Inferior parietal cortex (tissue), 1 donor: ENCODE data around the gene CFAP73.
"Not testable (repeated sequence)": the region's sequence is repeated elsewhere in the genome, so short reads cannot be mapped to it uniquely, and the experiment has no call there.

ENCODE experiments used
- DNase-seq: peaks from one replicate; pipeline ENCODE4 v3.0.0-alpha.2; 2016; ENCODE audit errors: extremely low spot score

The CFAP73 gene

DNA sequence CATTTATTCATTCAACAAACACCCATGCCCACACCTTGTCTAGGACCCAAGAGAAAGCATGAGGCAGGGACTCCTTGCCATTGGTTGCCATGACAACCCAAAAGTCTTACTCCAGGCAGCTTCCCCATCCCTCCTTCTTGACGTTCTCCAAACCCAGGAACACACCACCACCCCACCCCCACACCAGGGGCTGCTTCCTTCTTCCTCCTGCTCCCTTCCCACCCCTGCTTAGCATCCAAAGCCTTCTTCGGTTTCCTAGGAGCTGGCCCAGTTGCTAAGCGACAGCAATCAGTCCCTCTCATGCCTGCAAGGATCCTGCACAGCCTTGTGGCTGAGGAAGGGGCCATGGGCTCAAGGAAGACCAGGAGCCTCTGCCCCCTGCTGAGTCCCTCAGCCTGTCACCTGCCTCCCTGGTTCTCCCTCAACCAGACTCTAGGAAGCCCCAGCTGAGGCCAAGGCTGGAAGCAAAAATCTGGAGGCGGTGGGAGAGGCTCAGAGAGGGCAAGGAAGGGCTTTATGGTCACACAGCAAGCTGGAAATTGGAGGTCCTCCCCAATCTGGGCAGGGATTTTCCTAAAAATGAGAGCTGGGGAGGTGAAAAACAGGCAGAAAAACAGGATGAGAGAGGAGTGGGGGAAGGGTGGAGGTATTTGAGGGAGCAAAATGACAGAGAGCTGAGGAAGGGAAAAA, 29.4 kb upstream of the CFAP73 start:
- no peak for DNase-seq

DNA sequence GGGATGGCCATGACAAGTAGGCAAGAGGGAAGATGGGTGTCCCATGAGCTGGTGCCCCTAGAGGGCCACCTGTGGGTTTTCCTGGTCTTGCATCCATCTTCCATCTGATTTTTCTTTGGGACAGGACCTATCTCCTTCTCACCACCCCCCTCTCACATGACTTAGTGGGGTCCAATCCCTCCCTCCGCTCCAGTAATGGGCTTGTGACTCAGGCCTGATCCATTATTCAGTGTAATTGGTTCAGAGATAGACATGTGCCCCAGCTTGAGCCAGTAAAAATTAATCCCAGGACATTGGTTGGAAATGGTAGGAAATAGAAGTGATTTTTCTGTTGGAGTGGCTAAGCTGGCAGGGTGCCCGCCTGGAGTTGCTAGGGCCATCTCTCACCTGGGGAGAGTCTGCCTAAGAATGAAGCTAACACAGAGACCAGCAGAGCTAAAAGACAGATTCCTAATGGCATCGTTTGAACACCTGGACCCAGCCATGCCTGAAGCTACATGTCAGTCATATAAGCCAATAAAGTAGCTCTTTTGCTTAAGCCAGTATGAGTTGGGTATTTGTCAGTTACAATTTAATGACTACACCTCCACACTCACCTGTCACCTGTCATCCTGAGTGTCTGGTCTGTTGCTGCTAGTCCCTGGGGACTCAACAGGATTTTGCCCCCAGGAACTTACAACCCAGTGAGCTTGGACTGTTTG, 28.7 kb upstream of the CFAP73 start:
- no peak for DNase-seq

DNA sequence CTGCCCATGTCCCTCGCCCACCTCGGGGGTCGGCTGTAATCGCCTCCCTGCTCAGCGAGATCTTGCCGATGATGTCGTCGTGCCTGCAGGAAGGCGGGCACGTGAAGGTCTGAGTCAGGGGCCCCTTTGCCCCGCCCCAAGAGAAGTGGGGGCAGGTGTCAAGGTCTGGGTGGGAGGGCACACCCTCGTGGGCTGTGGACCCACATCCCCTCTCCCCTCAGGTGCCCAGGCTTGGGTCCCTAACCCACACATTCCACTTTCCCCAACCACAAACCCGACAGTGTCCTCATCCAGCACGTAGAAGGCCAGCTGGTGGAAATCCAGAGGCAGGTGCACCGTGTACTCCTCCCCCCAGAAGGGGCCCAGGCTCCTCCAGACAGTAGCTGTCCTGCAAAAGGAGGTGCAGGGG, 21.7 kb upstream of the CFAP73 start:
- no peak for DNase-seq

DNA sequence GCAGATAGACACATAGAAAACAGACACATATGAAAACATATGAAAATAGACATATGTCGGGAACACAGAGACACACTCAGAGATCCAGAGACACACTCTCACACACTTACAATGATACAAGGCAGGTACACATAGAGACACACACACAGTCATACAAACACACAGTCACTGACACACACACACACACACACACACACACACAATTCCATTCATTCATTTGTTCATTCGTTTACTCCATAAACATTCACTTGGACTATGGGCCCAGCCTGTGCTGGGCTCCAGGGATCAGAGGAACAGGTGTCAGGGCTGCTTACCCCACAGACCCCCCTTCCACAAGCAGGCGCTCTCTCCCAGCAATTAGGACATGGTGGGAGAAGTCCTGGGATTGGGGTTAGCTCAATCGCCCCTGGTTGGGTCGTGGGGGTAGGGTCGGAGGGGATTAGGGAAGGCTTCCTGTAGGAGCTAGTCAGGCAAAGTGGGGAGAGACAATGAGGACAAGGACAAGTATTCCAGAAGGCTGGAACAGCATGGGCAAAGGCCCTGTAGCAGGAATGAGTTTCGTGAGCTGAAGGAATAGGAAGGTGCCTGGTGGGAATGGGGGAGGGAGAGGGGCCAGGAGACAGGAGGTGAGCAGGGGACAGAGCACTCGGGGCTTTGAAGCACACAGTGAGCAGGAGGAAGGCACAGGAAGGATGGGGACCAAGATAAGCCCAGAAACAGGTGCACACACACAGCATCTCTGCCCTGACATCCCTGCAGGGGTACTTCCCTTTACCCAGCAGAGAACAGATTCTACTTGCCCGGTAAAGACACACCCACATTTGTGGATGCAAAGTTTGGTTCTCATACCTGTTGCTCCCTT, 20.5 kb upstream of the CFAP73 start:
- no peak for DNase-seq

DNA sequence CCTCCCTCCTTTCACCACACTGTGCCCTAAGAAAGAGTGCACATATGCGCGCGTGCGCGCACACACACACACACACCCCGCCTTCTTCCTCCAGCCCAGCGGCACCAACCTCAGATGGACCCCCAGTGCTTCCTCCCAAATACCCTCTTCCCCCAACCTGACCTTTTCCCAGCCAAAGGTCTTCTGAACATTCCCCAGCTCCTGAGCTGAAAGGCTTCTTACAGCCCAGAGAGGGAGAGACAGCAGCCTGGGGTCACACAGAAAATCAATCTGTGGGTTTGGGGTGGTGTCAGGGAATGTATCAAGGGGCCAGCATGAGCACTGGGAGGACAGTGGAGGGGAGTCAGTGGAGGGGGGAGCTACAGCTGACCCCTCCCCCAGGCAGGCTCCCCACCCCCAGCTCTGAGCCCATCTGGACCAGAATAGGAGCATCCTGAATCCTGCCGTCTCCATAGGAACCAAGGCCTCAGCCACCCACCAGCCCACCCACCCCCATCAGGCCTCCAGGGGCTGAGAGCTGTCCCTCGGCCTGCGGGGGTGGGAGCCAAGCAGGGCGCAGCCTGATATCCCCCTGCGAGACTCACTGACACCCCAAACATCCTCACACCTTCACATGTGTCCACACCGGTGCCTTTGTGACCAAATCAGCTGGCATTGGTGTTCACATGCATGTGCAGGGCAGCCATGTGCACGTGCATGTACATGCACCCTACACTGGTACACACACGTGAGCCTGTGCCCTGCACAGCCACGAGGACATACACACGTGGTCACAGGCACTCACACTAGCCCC, 19.7 kb upstream of the CFAP73 start:
- no peak for DNase-seq

DNA sequence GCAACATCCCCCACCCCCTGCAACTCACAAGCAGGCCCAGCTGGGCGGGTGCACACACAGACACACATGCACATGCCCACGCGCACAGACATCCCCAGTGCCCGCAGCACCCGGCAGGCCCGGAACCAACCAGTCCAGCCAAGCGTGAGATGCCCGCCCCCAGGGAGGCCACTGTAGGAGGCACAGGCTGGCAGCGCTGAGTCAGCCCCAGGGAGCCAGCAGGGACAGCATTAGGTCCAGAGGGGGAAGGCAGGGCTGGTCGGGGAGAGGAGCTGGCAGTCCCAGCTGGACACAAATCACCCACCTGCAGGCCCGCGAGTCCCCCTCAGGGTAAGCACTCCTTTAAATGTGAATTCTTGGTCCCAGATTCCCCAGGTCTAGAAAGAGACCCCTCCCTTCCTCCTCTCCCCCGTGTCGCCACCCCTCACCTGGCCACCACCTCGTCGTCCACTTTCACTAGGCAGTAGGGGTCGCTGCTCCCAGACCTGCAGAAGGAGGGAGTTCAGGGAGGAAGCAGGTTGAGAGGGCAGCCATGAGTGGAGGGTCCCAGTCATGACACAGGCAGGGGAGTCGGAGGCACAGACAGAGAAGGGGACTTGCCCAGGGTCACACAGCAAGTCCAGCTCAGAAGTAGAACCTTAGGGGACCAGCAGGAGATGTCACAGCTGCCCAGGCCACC, 18.9 kb upstream of the CFAP73 start:
- no peak for DNase-seq

DNA sequence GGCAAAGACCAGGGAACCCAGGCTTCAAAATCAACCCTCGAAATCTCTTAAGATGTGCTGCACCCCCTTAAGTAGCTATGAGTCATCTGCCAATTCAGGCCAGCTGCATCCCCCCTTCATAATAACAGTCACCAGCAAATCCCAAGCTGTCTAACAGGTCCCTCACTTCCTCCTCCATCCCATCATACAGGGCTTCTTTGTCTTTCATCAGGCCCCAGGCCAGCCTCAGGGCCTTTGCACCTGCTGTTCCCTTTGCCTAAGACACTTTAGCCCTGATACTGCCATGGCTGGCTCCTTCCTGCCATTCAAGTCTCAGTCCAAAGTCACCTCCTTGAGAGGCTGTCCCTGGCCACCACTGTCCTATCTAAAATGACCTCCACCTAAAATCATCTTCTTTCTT, 18.0 kb upstream of the CFAP73 start:
- DNase-seq, result no peak

DNA sequence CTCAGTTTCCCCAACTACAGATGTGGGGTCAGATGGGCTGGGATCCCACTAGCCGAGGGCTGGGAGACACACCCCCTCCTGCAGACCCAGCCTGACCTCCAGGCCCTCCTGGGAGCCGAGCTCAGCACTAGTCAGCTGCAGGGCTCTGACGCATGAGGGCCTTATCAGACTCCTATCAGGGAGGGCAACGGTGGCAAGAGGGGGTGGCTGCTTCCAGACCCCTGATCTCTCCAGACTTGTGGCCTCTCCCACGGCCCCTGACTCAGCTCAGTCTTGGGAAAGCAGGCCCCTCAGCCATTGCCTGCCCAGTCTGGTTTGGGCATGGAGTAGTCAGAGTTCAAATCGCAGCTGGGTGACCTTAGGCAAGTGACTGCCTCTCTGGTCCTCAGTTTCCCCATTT, 16.5 kb upstream of the CFAP73 start:
- DNase-seq, result no peak

DNA sequence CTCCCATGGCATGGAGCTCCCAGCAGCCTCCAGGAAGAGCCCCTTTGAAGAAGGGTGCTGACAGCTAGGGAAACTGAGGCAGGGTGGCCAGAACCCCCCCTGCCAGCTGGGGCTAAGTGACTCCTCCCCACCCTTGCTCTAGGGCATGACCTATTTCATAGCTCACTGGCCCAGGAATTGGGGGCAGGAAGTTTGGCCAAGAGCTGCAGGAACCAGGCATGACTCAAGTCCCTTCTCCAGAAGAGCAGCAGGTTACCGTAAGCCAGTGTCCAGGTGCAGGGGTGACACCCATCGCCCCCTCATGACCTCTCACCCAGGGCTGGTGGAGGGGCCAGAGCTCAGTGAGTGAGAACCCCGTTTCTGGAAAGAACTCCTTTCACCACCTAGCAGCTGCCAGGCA, 15.9 kb upstream of the CFAP73 start:
- DNase-seq, result no peak

DNA sequence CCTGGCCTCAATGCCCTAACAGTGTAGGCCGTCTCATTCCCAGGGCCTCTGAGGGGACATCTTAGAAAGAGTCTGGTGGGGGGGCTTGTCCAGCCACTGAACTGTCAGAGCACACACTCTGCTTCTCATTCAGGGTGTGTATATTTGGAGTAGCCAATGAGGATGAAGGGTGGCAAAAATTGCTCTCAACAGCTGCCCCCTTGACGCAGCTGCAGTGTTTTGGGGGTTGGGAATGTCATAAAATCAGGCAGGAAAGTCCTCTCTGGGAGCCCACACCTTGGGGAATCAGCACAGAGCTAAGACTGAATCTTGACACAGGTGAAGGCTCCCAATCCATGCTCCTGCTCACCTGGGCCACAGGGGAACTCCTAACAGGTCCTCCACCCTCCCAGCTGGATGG, 15.5 kb upstream of the CFAP73 start:
- no peak for DNase-seq

DNA sequence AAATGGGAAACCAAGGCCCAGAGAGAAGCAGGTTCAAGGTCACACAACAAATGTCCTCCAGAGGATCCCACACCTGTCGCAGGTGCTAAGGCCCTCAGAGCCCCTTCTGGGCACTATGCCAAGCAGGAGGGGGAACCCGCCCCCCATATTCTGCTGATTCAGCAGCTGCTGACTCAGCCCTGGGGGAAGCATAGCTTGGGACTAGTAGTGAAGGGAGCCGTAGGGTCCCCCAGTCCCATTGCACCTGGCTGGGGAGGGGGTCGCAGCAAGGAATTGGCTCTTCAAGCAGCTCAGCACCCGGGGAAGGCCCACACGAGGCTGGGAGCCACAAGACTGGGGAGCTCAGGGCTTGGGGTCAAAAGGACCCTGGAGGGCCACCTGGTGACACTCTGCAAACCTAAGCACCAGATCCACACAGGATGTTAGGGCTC, 15.0 kb upstream of the CFAP73 start:
- no peak for DNase-seq

DNA sequence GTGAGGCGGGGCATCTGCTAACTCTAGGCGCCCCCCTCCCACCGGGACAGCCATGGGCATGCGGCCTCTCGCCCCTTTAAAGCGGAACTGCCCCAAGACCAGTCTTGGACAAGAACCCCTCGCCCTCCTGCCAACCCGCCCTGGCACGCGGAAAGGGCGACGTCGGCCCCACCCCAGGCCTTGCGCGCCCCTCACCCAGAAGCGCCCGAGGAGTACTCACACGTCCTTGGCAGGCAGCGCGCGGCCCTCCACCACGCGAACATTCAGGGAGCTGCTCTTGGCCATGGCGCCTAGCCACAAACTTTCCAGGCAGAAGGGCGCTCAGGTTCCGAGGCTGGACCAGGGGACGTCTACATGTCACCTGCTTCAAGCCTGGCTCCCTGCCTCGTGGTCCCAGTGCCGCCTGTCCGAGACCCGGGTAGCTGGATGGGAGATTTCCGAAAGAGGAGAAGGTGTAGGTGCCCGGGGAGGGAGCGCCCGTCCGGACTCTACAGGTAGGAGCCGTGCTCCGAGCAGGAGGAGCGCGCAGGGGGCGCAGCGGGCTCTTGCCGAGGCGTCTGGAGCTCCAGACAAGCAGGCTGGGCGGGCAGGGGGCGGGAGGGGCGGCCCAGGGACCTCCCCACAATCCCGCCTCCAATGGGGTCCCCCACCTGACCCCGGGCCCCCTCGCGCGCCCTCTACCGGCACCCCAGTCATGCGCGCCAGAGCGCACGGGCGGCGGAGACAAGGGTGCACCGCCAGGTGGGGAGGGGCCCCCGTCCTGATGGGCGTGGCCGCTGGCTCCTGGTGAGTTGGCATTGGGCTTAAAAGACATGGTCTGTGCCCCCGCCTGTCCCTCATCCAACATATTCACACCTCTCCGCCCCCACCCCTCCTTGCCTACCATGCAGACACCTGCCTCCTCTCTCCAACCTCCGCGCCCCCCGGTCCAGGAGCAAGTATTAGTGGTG, 14.1 kb upstream of the CFAP73 start, which contains the start of gene RASAL1:
TSS of gene RASAL1 (minus strand) at position 584 of the 950 bp plus-strand sequence. CDS start at position 285, 299 bp downstream.
- DNase-seq, result no peak

DNA sequence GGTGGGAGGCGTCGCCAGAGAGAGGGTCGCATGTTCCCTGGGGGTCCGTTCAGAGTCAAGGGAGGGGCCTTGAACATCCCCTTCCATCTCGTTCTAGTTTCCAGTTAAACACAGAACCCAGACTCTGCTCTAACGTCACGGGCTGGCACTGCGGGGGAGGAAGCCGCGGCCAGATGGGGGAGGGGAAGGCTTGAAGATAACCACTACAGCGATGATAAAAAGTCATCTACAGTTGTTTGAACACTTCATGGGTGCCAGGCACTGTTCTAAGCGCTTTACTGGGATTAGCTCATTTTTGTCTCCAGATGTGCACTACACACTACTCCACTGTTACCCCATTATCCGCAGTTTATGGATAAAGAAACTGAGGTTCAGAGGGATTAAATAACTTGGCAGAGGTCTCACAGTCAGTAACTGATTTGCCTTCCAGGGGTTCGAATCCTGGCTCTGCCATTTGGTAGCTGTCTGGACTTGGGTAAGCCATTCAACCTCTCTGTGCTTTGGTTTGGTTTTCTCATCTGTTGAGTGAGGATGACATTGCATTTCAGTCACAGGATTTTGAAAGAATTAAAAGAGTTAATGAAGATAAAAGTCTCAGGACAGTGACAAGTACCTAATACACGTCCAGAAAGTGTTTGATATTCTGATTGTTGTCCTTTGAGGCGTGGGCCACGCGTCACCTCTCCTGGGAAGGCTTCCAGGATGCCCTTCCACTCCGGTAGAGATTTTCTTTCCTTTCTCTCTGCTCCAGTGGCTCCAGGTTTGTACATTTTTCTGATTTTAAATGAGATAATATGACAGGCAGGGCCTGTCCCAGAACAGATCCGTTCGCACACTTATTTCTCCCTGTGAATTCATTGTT, 13.2 kb upstream of the CFAP73 start:
- peak; percentile 67 for DNase-seq

DNA sequence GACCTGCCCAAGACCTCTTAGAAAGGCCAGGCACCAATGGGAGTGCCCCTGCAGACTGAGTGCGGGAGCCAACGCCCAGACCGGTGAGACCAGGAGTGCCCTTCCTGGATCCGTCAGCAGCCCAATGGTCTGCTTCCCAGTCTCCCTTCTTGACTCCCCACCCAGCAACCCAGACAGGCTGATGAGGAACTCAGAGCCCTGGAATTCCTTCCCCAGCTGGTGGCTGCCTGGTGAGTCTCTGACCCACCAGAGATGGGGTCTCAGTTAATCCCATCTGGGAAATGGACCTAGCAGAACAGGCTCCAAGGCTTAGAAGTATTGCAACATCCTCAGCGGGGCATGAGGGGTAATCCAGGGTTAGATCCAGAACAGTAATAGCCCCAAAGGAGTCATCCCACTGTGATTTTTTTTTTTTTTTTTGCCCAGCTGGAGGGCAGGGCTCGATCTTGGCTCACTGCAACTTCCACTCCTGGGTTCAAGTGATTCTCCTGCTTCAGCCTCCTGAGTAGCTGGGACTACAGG, 12.5 kb upstream of the CFAP73 start:
- no peak for DNase-seq

DNA sequence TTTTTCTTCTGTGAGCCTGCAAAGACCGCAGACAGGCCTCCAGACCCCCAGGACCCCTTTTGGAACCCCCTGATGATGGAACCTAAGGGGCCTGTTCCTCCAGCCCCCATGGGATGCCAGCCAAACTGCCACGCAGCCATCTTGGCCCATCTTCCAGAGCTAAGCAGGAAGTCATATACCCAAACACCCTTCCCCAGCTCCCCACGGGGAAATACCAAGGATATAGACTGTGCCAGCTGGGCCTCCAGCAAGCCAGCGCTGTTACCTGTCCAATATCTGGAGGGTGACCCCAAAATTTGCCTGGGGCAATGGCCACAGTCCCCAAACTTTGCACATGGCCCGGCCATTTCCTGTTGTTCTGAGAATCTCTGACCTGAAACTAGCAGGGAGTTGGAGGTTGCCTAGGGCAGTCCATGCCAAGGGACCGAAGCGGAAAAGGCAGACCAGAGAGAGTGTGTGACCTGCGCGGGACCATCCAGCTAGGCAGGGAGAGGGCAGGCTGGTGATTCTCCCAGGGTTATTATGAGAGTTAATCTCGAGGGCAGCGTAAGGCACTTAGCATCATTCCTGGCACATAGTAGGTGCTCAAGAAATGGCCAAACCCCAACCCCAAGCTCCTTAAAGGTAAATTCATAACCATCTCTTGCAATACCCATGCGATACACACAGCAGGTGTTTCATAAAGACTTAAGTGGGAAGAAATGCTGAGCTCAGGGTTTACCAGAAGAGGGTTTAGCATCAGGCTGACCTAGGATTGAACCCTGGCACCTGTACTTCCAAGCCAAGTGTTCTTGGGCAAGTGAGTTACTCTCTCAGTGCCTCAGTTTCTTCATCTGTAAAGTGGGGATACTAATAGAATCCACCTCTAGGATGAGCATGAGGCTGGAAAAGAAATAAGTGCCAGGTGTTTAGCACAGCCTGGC, 11.4 kb upstream of the CFAP73 start:
- no peak for DNase-seq

DNA sequence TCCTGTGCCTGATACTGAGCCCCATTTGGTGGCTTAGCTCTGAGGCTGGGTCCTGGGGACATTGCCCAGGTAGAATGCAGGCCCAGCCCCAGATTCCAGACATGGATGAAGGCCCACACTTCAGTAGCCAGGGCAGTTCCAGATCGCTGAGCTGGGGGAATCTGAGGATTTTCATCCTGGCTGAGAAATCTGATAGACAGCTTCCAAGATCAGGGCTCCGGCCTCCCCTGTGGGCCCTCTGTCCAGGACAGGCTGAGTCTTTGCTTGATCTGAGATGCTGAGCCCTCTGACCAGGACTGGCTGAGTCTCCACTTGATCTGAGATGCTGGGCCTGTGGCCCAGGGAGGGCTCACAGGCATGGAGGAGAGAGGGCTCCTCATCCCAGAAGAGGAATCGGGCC, 10.7 kb upstream of the CFAP73 start:
- DNase-seq, result no peak

DNA sequence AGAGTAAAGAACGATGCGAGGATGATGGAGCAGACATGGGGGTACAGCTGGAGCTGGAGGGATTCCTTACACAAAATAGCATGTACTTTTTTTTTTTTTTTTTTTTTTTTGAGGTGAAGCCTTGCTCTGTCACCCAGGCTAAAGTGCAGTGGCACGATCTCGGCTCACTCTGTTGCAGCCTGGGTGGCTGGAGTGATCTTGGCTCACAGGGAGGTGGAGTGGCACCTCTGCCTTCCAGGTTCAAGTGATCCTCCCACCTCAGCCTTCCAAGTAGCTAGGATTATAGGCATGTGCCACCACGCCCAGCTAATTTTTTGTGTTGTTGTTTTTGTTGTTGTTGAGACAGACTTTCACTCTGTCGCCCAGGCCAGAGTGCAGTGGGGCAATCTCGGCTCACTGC, 8.8 kb upstream of the CFAP73 start:
- no peak for DNase-seq

DNA sequence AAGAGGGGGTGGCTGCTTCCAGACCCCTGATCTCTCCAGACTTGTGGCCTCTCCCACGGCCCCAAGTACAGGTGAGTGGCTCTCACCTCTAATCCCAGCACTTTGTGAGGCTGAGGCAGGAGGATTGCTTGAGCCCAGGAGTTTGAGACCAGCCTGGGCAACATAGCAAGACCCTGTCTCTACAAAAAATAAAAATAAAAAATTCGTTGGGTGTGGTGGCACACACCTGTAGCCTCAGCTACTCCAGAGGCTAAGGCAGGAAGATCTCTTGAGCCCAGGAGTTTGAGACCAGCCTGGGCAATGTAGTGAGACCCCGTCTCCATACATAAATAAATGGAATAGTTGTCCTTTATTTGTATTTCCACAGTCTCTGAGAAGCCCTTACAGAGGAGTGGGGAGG, 7.8 kb upstream of the CFAP73 start:
- not testable (repeated sequence) for DNase-seq
